ENCODE data around the gene WIPI1. TPM values are rescaled to one million over a fixed set of nuclear protein-coding genes. Genes with fewer than 3 reads are reported as not detected.

WIPI1 gene
- total and polyA plus RNA-seq, 2 of the 13 experiments (the other 11 are each of a cell fraction or from before 2014, with no cell fraction given) = 29.4 to 141 TPM

DNA sequence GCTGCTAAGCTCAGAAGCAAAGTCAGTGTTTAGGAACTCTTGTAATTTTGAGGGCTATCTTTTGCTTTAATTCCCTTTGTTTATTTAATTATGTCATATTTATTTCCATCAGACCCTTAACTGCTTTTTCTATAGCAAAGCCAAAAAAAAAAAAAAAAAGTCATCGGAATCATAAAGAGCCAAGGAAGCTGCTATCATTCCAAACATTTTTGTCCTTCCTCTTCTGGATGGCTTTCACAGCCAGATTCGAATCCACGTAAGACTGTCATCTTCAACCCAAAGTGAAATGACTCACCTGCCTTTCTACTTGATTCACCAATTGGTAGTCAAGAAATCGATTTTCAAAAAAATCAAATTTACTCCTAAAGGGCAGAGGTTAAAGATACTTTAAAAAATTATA, 38.4 kb downstream of the WIPI1 start:
- in situ Hi-C loops (cut with HindIII; ENCODE audit: extremely low pct_ligation_motif_present, low pct_unique_long_range_greater_than_20kb) (no loop called here), intact Hi-C loops (cut with micrococcal nuclease; ENCODE audit: unreplicated experiment) (no loop called here)
- Histone ChIP-seq H3K27ac (ENCODE audit: extremely low read length, insufficient read depth, low read length) (no peak overlapping the region), H3K9ac (ENCODE audit: insufficient read depth, low read depth, low read length) (no peak overlapping the region), H3K4me3 (replicated peaks in 1 of 3; ENCODE audit: insufficient read depth in 1 of 3, low read depth in 2 of 3, low read length in 3 of 3) (no peak overlapping the region), H2AFZ (ENCODE audit: low read length) (no peak overlapping the region), H3K4me1 (ENCODE audit: insufficient read depth, low read length) (peaks cover 15% of the 10 kb centered on the region), H3K27me3 (ENCODE audit: control insufficient read depth in 1 of 2, insufficient read depth in 2 of 2, low read length in 2 of 2) (no peaks in the 10 kb centered on the region), H3K4me2 (ENCODE audit: low read depth, low read length) (no peak overlapping the region), H3K36me3 (replicated peaks in 1 of 2; ENCODE audit: control insufficient read depth in 1 of 2, insufficient read depth in 2 of 2, low read length in 2 of 2) (peaks cover 11 to 14% of the 10 kb centered on the region in 2 experiments), H4K20me1 (ENCODE audit: insufficient read depth, low read length) (no peaks in the 10 kb centered on the region), H3K9me3 (ENCODE audit: low read length) (no peaks in the 10 kb centered on the region), H3K79me2 (ENCODE audit: insufficient read depth, low read length) (no peaks in the 10 kb centered on the region)
- no peak for TF ChIP-seq NCOR1 (IDR thresholded peaks at IDR 0.05; ENCODE audit: borderline replicate concordance, low read length)
- TF ChIP-seq, protein P1, sequence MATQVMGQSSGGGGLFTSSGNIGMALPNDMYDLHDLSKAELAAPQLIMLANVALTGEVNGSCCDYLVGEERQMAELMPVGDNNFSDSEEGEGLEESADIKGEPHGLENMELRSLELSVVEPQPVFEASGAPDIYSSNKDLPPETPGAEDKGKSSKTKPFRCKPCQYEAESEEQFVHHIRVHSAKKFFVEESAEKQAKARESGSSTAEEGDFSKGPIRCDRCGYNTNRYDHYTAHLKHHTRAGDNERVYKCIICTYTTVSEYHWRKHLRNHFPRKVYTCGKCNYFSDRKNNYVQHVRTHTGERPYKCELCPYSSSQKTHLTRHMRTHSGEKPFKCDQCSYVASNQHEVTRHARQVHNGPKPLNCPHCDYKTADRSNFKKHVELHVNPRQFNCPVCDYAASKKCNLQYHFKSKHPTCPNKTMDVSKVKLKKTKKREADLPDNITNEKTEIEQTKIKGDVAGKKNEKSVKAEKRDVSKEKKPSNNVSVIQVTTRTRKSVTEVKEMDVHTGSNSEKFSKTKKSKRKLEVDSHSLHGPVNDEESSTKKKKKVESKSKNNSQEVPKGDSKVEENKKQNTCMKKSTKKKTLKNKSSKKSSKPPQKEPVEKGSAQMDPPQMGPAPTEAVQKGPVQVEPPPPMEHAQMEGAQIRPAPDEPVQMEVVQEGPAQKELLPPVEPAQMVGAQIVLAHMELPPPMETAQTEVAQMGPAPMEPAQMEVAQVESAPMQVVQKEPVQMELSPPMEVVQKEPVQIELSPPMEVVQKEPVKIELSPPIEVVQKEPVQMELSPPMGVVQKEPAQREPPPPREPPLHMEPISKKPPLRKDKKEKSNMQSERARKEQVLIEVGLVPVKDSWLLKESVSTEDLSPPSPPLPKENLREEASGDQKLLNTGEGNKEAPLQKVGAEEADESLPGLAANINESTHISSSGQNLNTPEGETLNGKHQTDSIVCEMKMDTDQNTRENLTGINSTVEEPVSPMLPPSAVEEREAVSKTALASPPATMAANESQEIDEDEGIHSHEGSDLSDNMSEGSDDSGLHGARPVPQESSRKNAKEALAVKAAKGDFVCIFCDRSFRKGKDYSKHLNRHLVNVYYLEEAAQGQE (IDR thresholded peaks at IDR 0.05; ENCODE audit: borderline replicate concordance in 1 of 2, low read depth in 1 of 2, low read length in 2 of 2) = no peak
- TF ChIP-seq, protein P2, sequence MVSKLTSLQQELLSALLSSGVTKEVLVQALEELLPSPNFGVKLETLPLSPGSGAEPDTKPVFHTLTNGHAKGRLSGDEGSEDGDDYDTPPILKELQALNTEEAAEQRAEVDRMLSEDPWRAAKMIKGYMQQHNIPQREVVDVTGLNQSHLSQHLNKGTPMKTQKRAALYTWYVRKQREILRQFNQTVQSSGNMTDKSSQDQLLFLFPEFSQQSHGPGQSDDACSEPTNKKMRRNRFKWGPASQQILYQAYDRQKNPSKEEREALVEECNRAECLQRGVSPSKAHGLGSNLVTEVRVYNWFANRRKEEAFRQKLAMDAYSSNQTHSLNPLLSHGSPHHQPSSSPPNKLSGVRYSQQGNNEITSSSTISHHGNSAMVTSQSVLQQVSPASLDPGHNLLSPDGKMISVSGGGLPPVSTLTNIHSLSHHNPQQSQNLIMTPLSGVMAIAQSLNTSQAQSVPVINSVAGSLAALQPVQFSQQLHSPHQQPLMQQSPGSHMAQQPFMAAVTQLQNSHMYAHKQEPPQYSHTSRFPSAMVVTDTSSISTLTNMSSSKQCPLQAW (CRISPR knock-in tag; IDR thresholded peaks at IDR 0.05) = no peak
- no peak for TF ChIP-seq ELF3 (CRISPR knock-in tag; IDR thresholded peaks at IDR 0.05)
- TF ChIP-seq CREM (IDR thresholded peaks at IDR 0.05) = no peak
- no peak for TF ChIP-seq CREM (CRISPR knock-in tag; IDR thresholded peaks at IDR 0.05)
- TF ChIP-seq EHMT2 (IDR thresholded peaks at IDR 0.05; ENCODE audit: borderline replicate concordance, low read depth, low read length) = no peak
- no peak for TF ChIP-seq ZNF562 (CRISPR knock-in tag; IDR thresholded peaks at IDR 0.05; ENCODE audit: borderline replicate concordance)
- no peak for TF ChIP-seq ONECUT2 (CRISPR knock-in tag; IDR thresholded peaks at IDR 0.05)
- no peak for TF ChIP-seq MATR3 (CRISPR knock-in tag; IDR thresholded peaks at IDR 0.05)
- no peak for TF ChIP-seq ZNF816 (CRISPR knock-in tag; IDR thresholded peaks at IDR 0.05; ENCODE audit: borderline replicate concordance)
- no peak for TF ChIP-seq SMAD3 (CRISPR knock-in tag; IDR thresholded peaks at IDR 0.05)
- no peak for TF ChIP-seq ATAD3A (CRISPR knock-in tag; IDR thresholded peaks at IDR 0.05)
- no peak for TF ChIP-seq MZF1 (CRISPR knock-in tag; IDR thresholded peaks at IDR 0.05; ENCODE audit: borderline replicate concordance)
- TF ChIP-seq CBFB (CRISPR knock-in tag; IDR thresholded peaks at IDR 0.05) = no peak
- TF ChIP-seq, protein P3, sequence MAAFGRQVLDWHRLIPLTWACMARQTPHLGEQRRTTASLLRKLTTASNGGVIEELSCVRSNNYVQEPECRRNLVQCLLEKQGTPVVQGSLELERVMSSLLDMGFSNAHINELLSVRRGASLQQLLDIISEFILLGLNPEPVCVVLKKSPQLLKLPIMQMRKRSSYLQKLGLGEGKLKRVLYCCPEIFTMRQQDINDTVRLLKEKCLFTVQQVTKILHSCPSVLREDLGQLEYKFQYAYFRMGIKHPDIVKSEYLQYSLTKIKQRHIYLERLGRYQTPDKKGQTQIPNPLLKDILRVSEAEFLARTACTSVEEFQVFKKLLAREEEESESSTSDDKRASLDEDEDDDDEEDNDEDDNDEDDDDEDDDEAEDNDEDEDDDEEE (CRISPR knock-in tag; IDR thresholded peaks at IDR 0.05) = no peak
- no peak for ATAC-seq
- CTCF ChIA-PET (ENCODE audit: low intra/inter-chr PET ratio, low total read pairs) = no interaction called here
- 97% methylated on average over 4 of the region's 4 CpGs for WGBS (ENCODE audit: low lambda C conversion rate)
- no TSS peak for BruUV-seq (replicated peaks)
- no peak for FAIRE-seq
- no peak for DNase-seq (ENCODE audit: low spot score)
- POLR2A ChIA-PET = no interaction called here

Measured in HepG2 (cell line).